Gastrocnemius medialis (tissue), 4 donors: ENCODE data around the gene GPR4. TPM values are rescaled to one million over a fixed set of nuclear protein-coding genes. Genes with fewer than 3 reads are reported as not detected.

ENCODE experiments used
- ATAC-seq, 2 donors: fragments of 150-250 bp; one replicate each; pipeline ENCODE4 v1.9.1; 2016
- DNase-seq, 2 donors: peaks; one replicate each; pipeline ENCODE4 v3.0.0-alpha.2; 2019
- H3K27ac ChIP-seq, 4 donors: fragments of 200-600 bp; sonication (generic); 1 replicate in 1 of 4; 2 replicates in 3 of 4; pipeline ENCODE4 v1.5.1; 2016 to 2018; ENCODE audit warnings: mild to moderate bottlenecking in 2 of 4, moderate library complexity in 1 of 4
- H3K27me3 ChIP-seq, 3 donors: fragments of 200-600 bp; sonication (generic) in 2 of 3; 1 replicate in 1 of 3; 2 replicates in 2 of 3; pipeline versions ENCODE4 v1.5.1 to v1.6.0; 2016 to 2019; ENCODE audit warnings: mild to moderate bottlenecking in 1 of 3, moderate library complexity in 1 of 3
- H3K36me3 ChIP-seq, 2 donors: fragments of 200-600 bp; sonication (generic) in 1 of 2; one replicate each; pipeline ENCODE4 v1.5.1; 2017 to 2018
- H3K4me1 ChIP-seq, 2 donors: fragments of 200-600 bp; sonication (generic) in 1 of 2; one replicate each; pipeline ENCODE4 v1.5.1; 2016 to 2017; ENCODE audit warnings: mild to moderate bottlenecking in 2 of 2
- H3K4me3 ChIP-seq, 4 donors: fragments of 200-600 bp; sonication (generic) in 3 of 4; 1 replicate in 1 of 4; 2 replicates in 3 of 4; pipeline ENCODE4 v1.5.1; 2016 to 2019; ENCODE audit warnings: mild to moderate bottlenecking in 2 of 4
- H3K9me3 ChIP-seq, 3 donors: fragments of 200-600 bp; sonication (generic) in 2 of 3; 1 replicate in 1 of 3; 2 replicates in 2 of 3; pipeline ENCODE4 v1.5.1; 2016 to 2019
- CTCF ChIP-seq, 5 experiments: fragments of 450-650 bp in 3 of 5; fragments of 200-600 bp in 2 of 5; sonication (generic) in 2 of 5; IDR thresholded peaks in 4 of 5; conservative IDR thresholded peaks in 1 of 5; 1 replicate in 4 of 5; 2 replicates in 1 of 5; pipeline ENCODE4 v1.5.1; 2016 to 2019; ENCODE audit warnings: antibody characterized with exemption in 5 of 5, mild to moderate bottlenecking in 3 of 5, moderate library complexity in 3 of 5
- POLR2A ChIP-seq, 2 donors: fragments of 450-650 bp; IDR thresholded peaks; one replicate each; pipeline ENCODE4 v1.6.1; 2017; ENCODE audit warnings: antibody characterized with exemption in 2 of 2, mild to moderate bottlenecking in 2 of 2, moderate library complexity in 2 of 2
- in situ Hi-C, 4 donors: fragments of 200-750 bp; cut with MboI; loops; one replicate each; pipeline versions ENCODE4 v1.15.0 to v1.8.0; 2017; ENCODE audit warnings: low sequenced_read_pairs in 4 of 4
- intact Hi-C: fragments of 100-400 bp; cut with DNase I; formaldehyde crosslinking; loops from one replicate; pipeline ENCODE4 v1.15.1; 2023; ENCODE audit warnings: low total_unique reads
- total RNA-seq, 4 donors: library from RNA; depleted of rRNA; stranded (reverse); fragments of >200 nt; gene quantifications; one replicate each; pipeline versions ENCODE4 v1.1.0 to v1.2.3, GENCODE V29; 2016

GPR4 gene
- 1 to 10 TPM in 3 of 4 donors, under 1 TPM in 1; 0.46 to 4.2 (median 2.2) TPM for total RNA-seq

- Histone ChIP-seq H3K4me1 (peaks cover 0 to 4% of the 10 kb centered on the region in 2 donors), H3K9me3 (no peaks in the 10 kb centered on the region), H3K27ac (peak within 1 kb of the TSS; percentile 69 to 76 (median 72)), H3K27me3 (peaks cover 61 to 65% (median 61%) of the 10 kb centered on the region in 3 donors), H3K4me3 (peak within 1 kb of the TSS; percentile 29 to 58 (median 52)), H3K36me3 (no peaks in the 10 kb centered on the region)
- in situ Hi-C loops (no loop called here), intact Hi-C loops (no loop called here)
- ATAC-seq (no peak), DNase-seq (no peak)
- TF ChIP-seq CTCF (IDR thresholded peaks at IDR 0.05 in 4 of 5, conservative IDR thresholded peaks at IDR 0.05 in 1 of 5) (no peak), POLR2A (IDR thresholded peaks at IDR 0.05) (peak in 1 of 2 donors; percentile 56)
Measured at GRCh38 chr19:45601524-45602374, at the start of gene GPR4. TSS of gene GPR4 (minus strand) at chr19:45602212. CDS start at chr19:45591866, 10,346 bp downstream.

GRCh38 chr19:45650722-45651121 is 48.7 kb upstream of the GPR4 start:
- intact Hi-C loops: no loop called here

GRCh38 chr19:45646345-45646698 is 44.3 kb upstream of the GPR4 start:
- no peak for ATAC-seq
- H3K36me3 ChIP-seq: no peaks in the 10 kb centered on the region
- DNase-seq: no peak
- H3K4me3 ChIP-seq: peak overlapping the region; percentile 29 to 55 (median 44)
- no peak overlapping the region for H3K27ac ChIP-seq
- TF ChIP-seq POLR2A (IDR thresholded peaks at IDR 0.05) (no peak), CTCF (IDR thresholded peaks at IDR 0.05 in 4 of 5, conservative IDR thresholded peaks at IDR 0.05 in 1 of 5) (no peak)
- H3K9me3 ChIP-seq: no peaks in the 10 kb centered on the region
- intact Hi-C loops: no loop called here
- in situ Hi-C loops: loop anchor here in 1 of 4 donors (5.0 kb wide), 1 partner anchor 124 kb away; no protein-coding TSS in a partner anchor
- peaks cover 0 to 30% (median 16%) of the 10 kb centered on the region in 3 donors for H3K27me3 ChIP-seq
- peaks cover 5 to 18% of the 10 kb centered on the region in 2 donors for H3K4me1 ChIP-seq

More at GRCh38 chr19:45650722-45651121, 48.7 kb upstream of the GPR4 start:
- ATAC-seq (no peak), DNase-seq (no peak)
- in situ Hi-C loops: loop anchor here in 1 of 4 donors (25.0 kb wide), 1 partner anchor 113 kb away; no protein-coding TSS in a partner anchor
- H3K4me3 ChIP-seq: no peak overlapping the region
- H3K27ac ChIP-seq: no peak overlapping the region
- H3K36me3 ChIP-seq: no peaks in the 10 kb centered on the region
- H3K27me3 ChIP-seq: peaks cover 0 to 9% (median 7%) of the 10 kb centered on the region in 3 donors
- TF ChIP-seq POLR2A (IDR thresholded peaks at IDR 0.05) (no peak), CTCF (IDR thresholded peaks at IDR 0.05 in 4 of 5, conservative IDR thresholded peaks at IDR 0.05 in 1 of 5) (no peak)
- H3K9me3 ChIP-seq: no peaks in the 10 kb centered on the region
- peaks cover 0 to 7% of the 10 kb centered on the region in 2 donors for H3K4me1 ChIP-seq

GRCh38 chr19:45645631-45646344 is 43.8 kb upstream of the GPR4 start:
- H3K9me3 ChIP-seq: no peaks in the 10 kb centered on the region
- DNase-seq: peak; percentile 46 to 67
- TF ChIP-seq POLR2A (IDR thresholded peaks at IDR 0.05): no peak
- TF ChIP-seq CTCF (IDR thresholded peaks at IDR 0.05 in 4 of 5, conservative IDR thresholded peaks at IDR 0.05 in 1 of 5): no peak
- H3K27me3 ChIP-seq: peaks cover 0 to 30% (median 16%) of the 10 kb centered on the region in 3 donors
- H3K36me3 ChIP-seq: no peaks in the 10 kb centered on the region
- intact Hi-C loops (no loop called here), in situ Hi-C loops (loop anchor here in 1 of 4 donors (5.0 kb wide), 1 partner anchor 123 kb away; no protein-coding TSS in a partner anchor)
- peak overlapping the region; percentile 29 to 55 (median 44) for H3K4me3 ChIP-seq
- H3K4me1 ChIP-seq: peaks cover 5 to 18% of the 10 kb centered on the region in 2 donors
- H3K27ac ChIP-seq: peak overlapping the region in 1 of 4 donors; percentile 35
- ATAC-seq: peak; percentile 75
